ACHN (cell line): ENCODE measurements around the gene DOCK8.

Experiments used
- DNase-seq: peaks from one replicate; pipeline ENCODE4 v3.0.0-alpha.2; 2015
- in situ Hi-C: cut with HindIII; loops from 2 replicates; pipeline ENCODE4 v1.10.0; 2017; ENCODE audit warnings: low sequenced_read_pairs, low pct_ligation_motif_present, low pct_unique_long_range_greater_than_20kb

Gene DOCK8

GRCh38 chr9:341634-342421, 127.2 kb downstream of the DOCK8 start:
- DNase-seq = no peak
- in situ Hi-C loops = no loop called here

GRCh38 chr9:343773-344172, 129.1 kb downstream of the DOCK8 start:
- no peak for DNase-seq
- in situ Hi-C loops = no loop called here

GRCh38 chr9:346111-346571, 131.5 kb downstream of the DOCK8 start:
- in situ Hi-C loops = no loop called here
- no peak for DNase-seq

GRCh38 chr9:347667-348292, 133.1 kb downstream of the DOCK8 start:
- in situ Hi-C loops = no loop called here
- peak; percentile 37 for DNase-seq

- in situ Hi-C loops = no loop called here
- DNase-seq = no peak
Measured at GRCh38 chr9:350384-350783, 135.7 kb downstream of the DOCK8 start.

- no peak for DNase-seq
- in situ Hi-C loops = no loop called here
Measured at GRCh38 chr9:351916-352315, 137.3 kb downstream of the DOCK8 start.

GRCh38 chr9:353077-353476, 138.4 kb downstream of the DOCK8 start:
- in situ Hi-C loops = no loop called here

GRCh38 chr9:354453-354852, 139.8 kb downstream of the DOCK8 start:
- no peak for DNase-seq
- in situ Hi-C loops = no loop called here

More at GRCh38 chr9:353077-353476, 138.4 kb downstream of the DOCK8 start:
- no peak for DNase-seq

- no peak for DNase-seq
- in situ Hi-C loops = no loop called here
Measured at GRCh38 chr9:357560-357959, 142.9 kb downstream of the DOCK8 start.

GRCh38 chr9:362561-363273, 148.1 kb downstream of the DOCK8 start:
- in situ Hi-C loops = no loop called here

GRCh38 chr9:363274-363612, 148.6 kb downstream of the DOCK8 start:
- in situ Hi-C loops = no loop called here
- no peak for DNase-seq

More at GRCh38 chr9:362561-363273, 148.1 kb downstream of the DOCK8 start:
- DNase-seq = no peak

GRCh38 chr9:365436-365835, 150.8 kb downstream of the DOCK8 start:
- no peak for DNase-seq
- in situ Hi-C loops = no loop called here

GRCh38 chr9:366620-367019, 152.0 kb downstream of the DOCK8 start:
- in situ Hi-C loops = no loop called here
- no peak for DNase-seq

- no peak for DNase-seq
- in situ Hi-C loops = no loop called here
Measured at GRCh38 chr9:370086-370485, 155.4 kb downstream of the DOCK8 start.

GRCh38 chr9:371349-371748, 156.7 kb downstream of the DOCK8 start:
- no peak for DNase-seq
- in situ Hi-C loops = no loop called here

- no peak for DNase-seq
- in situ Hi-C loops = no loop called here
Measured at GRCh38 chr9:372128-372527, 157.5 kb downstream of the DOCK8 start.

- no peak for DNase-seq
- in situ Hi-C loops = no loop called here
Measured at GRCh38 chr9:373759-374206, 159.1 kb downstream of the DOCK8 start.

- DNase-seq = no peak
- in situ Hi-C loops = no loop called here
Measured at GRCh38 chr9:374736-375135, 160.1 kb downstream of the DOCK8 start.

- in situ Hi-C loops = no loop called here
- DNase-seq = no peak
Measured at GRCh38 chr9:376115-376514, 161.4 kb downstream of the DOCK8 start.
